ENCODE measurements around the gene GMNN.

DNA sequence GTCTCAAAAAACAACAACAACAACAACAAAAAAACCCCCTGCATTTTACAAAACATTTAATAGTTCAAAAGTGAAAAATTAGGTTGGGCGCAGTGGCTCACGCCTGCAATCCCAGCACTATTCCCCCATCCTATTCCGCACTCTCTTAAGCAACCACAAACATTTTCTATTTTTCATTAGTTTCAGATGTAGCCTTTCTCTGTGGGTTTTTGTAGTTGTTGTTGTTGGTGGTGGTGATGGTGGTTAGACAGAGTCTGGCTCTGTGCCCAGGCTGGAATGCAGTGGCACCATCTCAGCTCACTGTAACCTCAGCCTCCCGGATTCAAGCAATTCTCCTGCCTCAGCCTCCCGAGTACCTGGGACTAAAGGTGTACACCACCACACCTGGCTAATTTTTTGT lies 6.4 kb upstream of the GMNN start:
- TF ChIP-seq, protein P1, sequence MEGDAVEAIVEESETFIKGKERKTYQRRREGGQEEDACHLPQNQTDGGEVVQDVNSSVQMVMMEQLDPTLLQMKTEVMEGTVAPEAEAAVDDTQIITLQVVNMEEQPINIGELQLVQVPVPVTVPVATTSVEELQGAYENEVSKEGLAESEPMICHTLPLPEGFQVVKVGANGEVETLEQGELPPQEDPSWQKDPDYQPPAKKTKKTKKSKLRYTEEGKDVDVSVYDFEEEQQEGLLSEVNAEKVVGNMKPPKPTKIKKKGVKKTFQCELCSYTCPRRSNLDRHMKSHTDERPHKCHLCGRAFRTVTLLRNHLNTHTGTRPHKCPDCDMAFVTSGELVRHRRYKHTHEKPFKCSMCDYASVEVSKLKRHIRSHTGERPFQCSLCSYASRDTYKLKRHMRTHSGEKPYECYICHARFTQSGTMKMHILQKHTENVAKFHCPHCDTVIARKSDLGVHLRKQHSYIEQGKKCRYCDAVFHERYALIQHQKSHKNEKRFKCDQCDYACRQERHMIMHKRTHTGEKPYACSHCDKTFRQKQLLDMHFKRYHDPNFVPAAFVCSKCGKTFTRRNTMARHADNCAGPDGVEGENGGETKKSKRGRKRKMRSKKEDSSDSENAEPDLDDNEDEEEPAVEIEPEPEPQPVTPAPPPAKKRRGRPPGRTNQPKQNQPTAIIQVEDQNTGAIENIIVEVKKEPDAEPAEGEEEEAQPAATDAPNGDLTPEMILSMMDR (IDR thresholded peaks at IDR 0.05) = no peak
- no peak for TF ChIP-seq POLR2A (IDR thresholded peaks at IDR 0.05)

All from thyroid gland (tissue), 4 donors.